Mucosa of stomach (tissue), 1 donor: ENCODE data around the gene UTS2B.

ENCODE experiments used
- H3K27me3 ChIP-seq: one replicate; pipeline ENCODE4 v1.7.0; 2013; ENCODE audit warnings: mild to moderate bottlenecking, low read length; ENCODE audit not compliant: control insufficient read depth, insufficient read depth
- H3K36me3 ChIP-seq: one replicate; pipeline ENCODE4 v1.7.0; 2013; ENCODE audit warnings: low read length; ENCODE audit not compliant: control insufficient read depth, insufficient read depth
- H3K4me1 ChIP-seq: one replicate; pipeline ENCODE4 v1.7.0; 2013; ENCODE audit warnings: mild to moderate bottlenecking, low read length; ENCODE audit not compliant: control insufficient read depth, insufficient read depth
- H3K4me3 ChIP-seq: one replicate; pipeline ENCODE4 v1.7.0; 2013; ENCODE audit warnings: low read length
- H3K9ac ChIP-seq: one replicate; pipeline ENCODE4 v1.7.0; 2013; ENCODE audit warnings: mild to moderate bottlenecking, low read length, moderate library complexity
- H3K9me3 ChIP-seq: one replicate; pipeline ENCODE4 v1.7.0; 2013; ENCODE audit warnings: mild to moderate bottlenecking, low read length, moderate library complexity; ENCODE audit not compliant: control insufficient read depth
- donor health status: Pancreatic carcinoma.

UTS2B gene

DNA sequence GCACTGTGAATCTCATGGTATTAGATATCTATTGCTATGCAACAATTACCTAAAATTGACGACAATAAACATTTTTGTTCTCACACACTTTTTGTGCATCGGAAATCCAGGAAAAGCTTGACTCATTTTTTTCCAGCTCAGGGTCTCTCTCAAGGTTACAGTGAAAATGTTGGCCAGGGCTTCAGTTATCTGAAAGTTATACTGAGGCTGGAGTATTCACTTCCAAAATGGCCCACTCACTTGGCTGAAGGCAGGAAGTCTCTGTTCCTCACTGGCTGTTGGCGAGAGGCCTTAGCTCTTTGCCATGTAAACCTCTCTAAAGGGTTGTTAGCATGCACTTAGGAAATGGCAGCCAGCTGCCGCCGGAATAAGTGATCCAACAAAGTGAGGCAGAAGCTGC, 89.8 kb downstream of the UTS2B start:
- Histone ChIP-seq H3K9ac (no peak overlapping the region), H3K9me3 (no peaks in the 10 kb centered on the region), H3K4me1 (peaks cover 5% of the 10 kb centered on the region), H3K4me3 (no peak overlapping the region), H3K36me3 (no peaks in the 10 kb centered on the region), H3K27me3 (no peaks in the 10 kb centered on the region)

DNA sequence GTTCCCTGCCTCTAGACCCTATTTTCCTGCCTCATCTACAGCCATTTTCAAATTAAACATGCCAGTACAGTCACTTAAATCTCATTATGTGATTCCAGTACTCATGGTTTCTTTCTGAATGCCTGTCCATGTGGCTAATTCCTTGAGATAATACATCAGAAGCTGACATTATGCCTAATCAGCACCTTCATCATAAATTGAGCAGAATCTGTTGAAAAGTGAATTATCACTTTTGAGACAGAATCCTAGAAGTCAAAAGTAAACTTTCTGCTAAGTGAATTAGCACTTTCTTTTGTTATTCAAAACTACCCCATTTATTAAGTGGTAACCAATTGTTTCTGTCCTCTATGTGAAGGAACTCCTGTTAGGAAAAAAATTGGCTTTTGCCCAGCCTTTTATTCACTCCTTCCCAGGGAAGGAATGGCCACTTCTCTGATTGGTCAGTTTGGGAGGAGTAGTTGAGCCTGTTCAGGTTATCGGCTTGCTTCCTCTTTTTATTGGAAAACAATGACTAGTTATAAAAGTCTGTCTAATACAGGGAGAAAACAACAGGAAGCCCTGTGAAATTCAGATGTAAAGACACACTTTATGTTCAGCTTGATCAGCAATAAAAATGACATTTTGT, 90.8 kb downstream of the UTS2B start:
- Histone ChIP-seq H3K4me1 (peaks cover 5% of the 10 kb centered on the region), H3K9ac (no peak overlapping the region), H3K36me3 (no peaks in the 10 kb centered on the region), H3K9me3 (no peaks in the 10 kb centered on the region), H3K4me3 (no peak overlapping the region), H3K27me3 (no peaks in the 10 kb centered on the region)

GRCh38 chr3:191238321-191238817, 92.0 kb downstream of the UTS2B start:
- no peak overlapping the region for H3K9ac ChIP-seq
- no peaks in the 10 kb centered on the region for H3K27me3 ChIP-seq
- H3K4me3 ChIP-seq, result no peak overlapping the region
- H3K9me3 ChIP-seq, result no peaks in the 10 kb centered on the region
- peaks cover 5% of the 10 kb centered on the region for H3K4me1 ChIP-seq
- no peaks in the 10 kb centered on the region for H3K36me3 ChIP-seq

- no peaks in the 10 kb centered on the region for H3K9me3 ChIP-seq
- H3K36me3 ChIP-seq, result no peaks in the 10 kb centered on the region
- H3K9ac ChIP-seq, result no peak overlapping the region
- H3K27me3 ChIP-seq, result no peaks in the 10 kb centered on the region
- H3K4me1 ChIP-seq, result peaks cover 5% of the 10 kb centered on the region
- no peak overlapping the region for H3K4me3 ChIP-seq
These were observed 93.1 kb downstream of the UTS2B start for GRCh38 chr3:191237047-191237882.

DNA sequence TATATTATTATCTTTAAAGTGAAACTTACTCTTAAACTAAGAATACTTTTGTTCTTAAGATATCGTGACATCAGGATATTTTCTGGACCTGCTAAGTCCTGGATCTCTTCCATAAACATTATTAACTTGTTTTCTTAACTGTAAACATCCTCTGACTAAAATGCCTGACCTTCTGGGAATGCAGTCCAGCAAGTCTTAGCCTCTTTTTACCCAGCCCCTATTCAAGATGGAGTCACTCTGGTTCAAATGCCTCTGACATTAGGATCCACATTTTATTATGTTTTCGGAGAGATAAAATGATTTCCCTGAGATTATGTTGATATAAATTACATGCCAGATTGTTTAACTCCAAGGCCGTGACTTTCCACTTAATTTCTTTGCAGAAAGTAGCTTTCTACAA, 93.7 kb downstream of the UTS2B start:
- no peak overlapping the region for H3K4me3 ChIP-seq
- H3K9me3 ChIP-seq, result no peaks in the 10 kb centered on the region
- peaks cover 5% of the 10 kb centered on the region for H3K4me1 ChIP-seq
- H3K27me3 ChIP-seq, result no peaks in the 10 kb centered on the region
- no peak overlapping the region for H3K9ac ChIP-seq
- no peaks in the 10 kb centered on the region for H3K36me3 ChIP-seq

DNA sequence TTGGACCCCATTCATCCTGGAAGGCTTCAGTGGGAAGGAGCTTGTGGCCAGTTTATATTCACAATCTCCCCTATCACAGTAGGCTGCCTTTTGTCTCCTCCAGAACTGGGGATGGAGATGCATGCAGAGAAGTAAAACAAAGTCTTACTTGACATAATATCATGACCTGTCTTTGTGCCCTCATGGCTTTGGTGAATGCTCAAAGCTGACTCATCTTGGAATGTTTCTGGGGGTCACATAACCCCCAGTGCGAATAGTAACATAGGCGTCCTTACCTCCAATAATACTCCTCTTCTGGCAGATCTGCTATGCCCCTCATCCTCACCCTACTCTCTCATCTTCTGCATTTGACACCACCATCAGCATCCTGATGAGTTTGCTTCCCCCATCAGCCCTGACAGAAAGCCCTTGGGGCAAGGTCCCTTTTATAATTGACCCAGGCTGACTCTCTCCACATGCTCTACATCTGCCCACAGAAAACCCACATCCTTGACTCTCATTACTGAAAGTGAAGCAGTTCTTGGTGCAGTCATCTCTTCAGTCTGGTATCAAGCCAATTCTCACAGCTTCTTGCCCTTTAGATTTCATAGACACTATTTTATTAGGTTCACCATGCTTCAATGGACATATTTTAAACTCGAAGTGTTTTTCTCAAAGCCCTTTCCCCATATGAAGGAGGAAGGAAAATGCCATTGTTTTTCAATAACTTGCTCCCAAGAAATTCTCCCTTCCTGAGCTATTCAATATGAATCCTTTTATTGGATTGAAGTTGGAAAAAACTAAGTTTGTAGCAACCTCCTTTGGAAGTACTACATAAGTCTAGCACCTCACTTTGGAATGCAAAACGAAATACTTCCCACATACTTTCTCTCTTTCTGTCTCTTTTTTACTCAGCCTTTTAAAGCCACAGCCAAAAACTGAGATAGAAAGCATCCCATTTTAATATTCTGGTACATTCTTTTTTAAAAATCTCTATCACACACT, 94.7 kb downstream of the UTS2B start:
- Histone ChIP-seq H3K4me1 (peaks cover 5% of the 10 kb centered on the region), H3K27me3 (no peaks in the 10 kb centered on the region), H3K36me3 (no peaks in the 10 kb centered on the region), H3K4me3 (no peak overlapping the region), H3K9me3 (no peaks in the 10 kb centered on the region), H3K9ac (no peak overlapping the region)

GRCh38 chr3:191234216-191234615, 96.1 kb downstream of the UTS2B start:
- H3K9me3 ChIP-seq, result no peaks in the 10 kb centered on the region
- H3K4me1 ChIP-seq, result peaks cover 5% of the 10 kb centered on the region
- H3K36me3 ChIP-seq, result no peaks in the 10 kb centered on the region
- no peaks in the 10 kb centered on the region for H3K27me3 ChIP-seq
- no peak overlapping the region for H3K9ac ChIP-seq
- H3K4me3 ChIP-seq, result no peak overlapping the region

DNA sequence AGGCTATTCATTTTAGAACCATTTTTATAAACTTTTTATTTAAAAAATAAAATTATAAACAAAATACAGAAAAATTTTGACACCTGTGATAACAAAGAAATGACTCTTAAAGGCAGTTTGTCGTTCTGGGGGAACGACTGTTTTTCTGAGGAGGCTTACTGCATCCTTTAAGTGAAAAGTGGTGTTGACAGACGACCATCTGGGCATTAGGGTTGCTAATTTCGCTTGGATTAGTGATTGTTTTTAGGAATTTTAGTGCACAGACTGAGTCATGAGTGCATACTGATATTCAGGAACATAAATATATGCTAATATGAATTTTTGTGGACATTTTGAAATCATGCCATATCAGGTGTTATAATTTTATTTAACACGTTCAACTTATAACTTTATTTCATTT, 102.8 kb downstream of the UTS2B start:
- Histone ChIP-seq H3K4me1 (no peaks in the 10 kb centered on the region), H3K9me3 (no peaks in the 10 kb centered on the region), H3K27me3 (no peaks in the 10 kb centered on the region), H3K4me3 (no peak overlapping the region), H3K36me3 (no peaks in the 10 kb centered on the region), H3K9ac (no peak overlapping the region)

DNA sequence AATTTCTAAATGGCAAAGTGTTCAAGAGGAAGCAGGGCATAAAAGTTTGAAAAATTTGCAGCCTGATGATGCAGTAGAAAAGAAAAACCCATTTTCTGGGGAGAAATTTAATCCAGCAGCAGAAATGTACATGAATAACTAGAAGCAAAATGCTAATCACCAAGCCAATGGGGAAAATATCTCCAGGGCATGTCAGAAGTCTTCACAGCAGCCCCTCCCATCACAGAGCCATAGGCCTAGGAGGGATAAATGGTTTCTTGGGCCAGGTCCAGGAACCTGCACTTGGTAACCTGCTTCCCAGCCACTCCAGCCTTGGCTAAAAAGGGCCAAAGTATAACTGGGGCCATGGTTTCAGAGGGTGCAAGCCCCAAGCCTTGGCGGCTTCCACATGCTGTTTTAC, 108.7 kb downstream of the UTS2B start:
- no peaks in the 10 kb centered on the region for H3K27me3 ChIP-seq
- no peaks in the 10 kb centered on the region for H3K4me1 ChIP-seq

DNA sequence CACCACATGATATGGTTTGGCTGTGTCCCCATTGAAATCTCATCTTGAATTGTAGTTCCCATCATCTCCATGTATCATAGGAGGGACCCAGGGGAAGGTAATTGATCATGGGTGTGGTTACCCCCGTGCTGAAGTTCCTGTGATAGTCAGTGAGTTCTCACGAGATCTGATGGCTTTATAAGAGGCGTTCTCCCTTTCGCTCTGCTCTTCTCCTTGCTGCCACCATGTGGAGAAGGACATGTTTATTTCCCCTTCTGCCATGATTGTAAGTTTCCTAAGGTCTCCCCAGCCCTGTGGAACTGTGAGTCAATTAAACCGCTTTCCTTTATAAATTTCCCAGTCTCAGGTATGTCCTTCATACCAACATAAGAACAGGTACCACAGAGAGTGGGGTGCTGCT, 109.4 kb downstream of the UTS2B start:
- Histone ChIP-seq H3K27me3 (no peaks in the 10 kb centered on the region), H3K4me1 (no peaks in the 10 kb centered on the region), H3K9me3 (no peaks in the 10 kb centered on the region), H3K36me3 (no peaks in the 10 kb centered on the region), H3K9ac (no peak overlapping the region), H3K4me3 (no peak overlapping the region)

More for the DNA sequence above, 108.7 kb downstream of the UTS2B start:
- H3K9ac ChIP-seq, result no peak overlapping the region
- H3K9me3 ChIP-seq, result no peaks in the 10 kb centered on the region
- no peak overlapping the region for H3K4me3 ChIP-seq
- no peaks in the 10 kb centered on the region for H3K36me3 ChIP-seq

DNA sequence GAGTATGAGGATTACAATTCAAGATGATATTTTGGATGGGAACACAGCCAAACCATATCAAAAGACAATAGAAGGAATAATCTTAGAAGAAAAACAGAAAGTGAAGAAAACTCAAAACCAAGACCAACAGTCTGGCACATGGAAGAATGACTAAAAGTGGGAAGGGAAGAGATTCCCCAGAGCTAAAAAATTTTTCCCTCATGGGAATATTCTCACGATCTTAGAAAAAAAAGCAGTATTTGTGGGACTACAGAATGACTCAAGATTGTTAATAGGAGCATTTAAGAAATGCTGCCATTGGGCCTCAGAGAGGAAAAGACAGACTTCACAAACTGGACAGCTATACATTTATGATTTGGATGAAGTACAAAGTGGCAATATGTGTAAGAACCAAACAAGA, 113.0 kb downstream of the UTS2B start:
- Histone ChIP-seq H3K36me3 (no peaks in the 10 kb centered on the region), H3K9ac (no peak overlapping the region), H3K27me3 (no peaks in the 10 kb centered on the region), H3K9me3 (no peaks in the 10 kb centered on the region), H3K4me1 (no peaks in the 10 kb centered on the region), H3K4me3 (no peak overlapping the region)
